AG09319 (cell line): ENCODE measurements around the gene KRT86.

ENCODE experiments used
- DNase-seq: peaks from one replicate; pipeline ENCODE4 v3.0.0-alpha.2; 2010; ENCODE audit warnings: low read depth; ENCODE audit errors: extremely low read depth
- CTCF ChIP-seq: IDR thresholded peaks from 2 replicates; pipeline ENCODE4 v1.5.1; 2011; ENCODE audit warnings: low read depth, mild to moderate bottlenecking, inconsistent platforms, low read length, moderate library complexity

Gene KRT86

GRCh38 chr12:52316701-52317100 lies 42.3 kb downstream of the KRT86 start:
- no peak for TF ChIP-seq CTCF
- DNase-seq = no peak

- TF ChIP-seq CTCF = no peak
- DNase-seq = no peak
Measured at GRCh38 chr12:52317468-52318052, 43.1 kb downstream of the KRT86 start.

GRCh38 chr12:52318241-52318990 lies 44.0 kb downstream of the KRT86 start:
- TF ChIP-seq CTCF = no peak

GRCh38 chr12:52319097-52319496 lies 44.7 kb downstream of the KRT86 start:
- TF ChIP-seq CTCF = no peak; the same call in 1 of the 2 replicates
- no peak for DNase-seq

More at GRCh38 chr12:52318241-52318990, 44.0 kb downstream of the KRT86 start:
- no peak for DNase-seq

GRCh38 chr12:52320784-52321400 lies 46.4 kb downstream of the KRT86 start, which contains the start of gene KRT83:
KRT83 (minus strand) TSS chr12:52321398; CDS start chr12:52321335, 63 bp downstream.
- no peak for DNase-seq
- no peak for TF ChIP-seq CTCF

- DNase-seq = no peak
- no peak for TF ChIP-seq CTCF
Measured at GRCh38 chr12:52321418-52321817, 47.0 kb downstream of the KRT86 start.

- no peak for TF ChIP-seq CTCF
Measured at GRCh38 chr12:52322069-52322468, 47.6 kb downstream of the KRT86 start.

More at GRCh38 chr12:52322069-52322468, 47.6 kb downstream of the KRT86 start:
- DNase-seq = no peak
